ENCODE results near the gene TMIGD2. TPM values are rescaled to one million over a fixed set of nuclear protein-coding genes. Genes with fewer than 3 reads are reported as not detected.
"Not testable (repeated sequence)": the region's sequence is repeated elsewhere in the genome, so short reads cannot be mapped to it uniquely, and the experiment has no call there.

The TMIGD2 gene
- total RNA-seq, 2 donors from 2014 or later = not detected

DNA sequence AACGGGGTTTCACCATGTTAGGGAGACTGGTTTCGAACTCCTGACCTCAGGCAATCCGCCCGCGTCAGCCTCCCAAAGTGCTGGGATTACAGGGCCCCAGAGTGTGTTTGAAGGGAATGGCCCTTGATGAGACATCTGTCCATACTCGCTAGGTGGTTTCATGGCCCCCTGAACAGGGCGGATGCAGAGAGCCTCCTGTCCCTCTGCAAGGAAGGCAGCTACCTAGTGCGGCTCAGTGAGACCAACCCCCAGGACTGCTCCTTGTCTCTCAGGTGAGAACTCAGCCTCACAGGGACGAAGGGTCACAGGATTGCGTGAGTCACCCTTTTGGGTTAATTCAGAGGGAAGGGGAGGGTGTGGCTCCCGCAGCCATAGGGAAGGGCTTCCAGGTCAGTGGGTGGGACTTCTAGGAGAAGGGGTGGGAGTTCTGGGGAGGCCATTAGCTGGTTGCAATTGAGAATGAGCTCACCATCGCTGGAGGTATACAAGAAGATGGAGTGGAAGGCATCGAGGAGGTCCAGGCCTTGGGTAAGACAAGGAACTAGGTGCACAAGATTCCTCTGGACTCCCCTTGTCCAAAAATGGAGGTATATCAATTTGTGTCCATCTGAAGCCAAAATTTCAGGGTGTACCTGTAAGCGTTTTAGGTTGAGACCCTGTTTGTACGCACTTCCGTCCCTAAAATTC, 14.0 kb downstream of the TMIGD2 start:
- Histone ChIP-seq H3K36me3 (no peaks in the 10 kb centered on the region), H3K9me3 (no peaks in the 10 kb centered on the region), H3K27ac (no peak overlapping the region), H3K27me3 (replicated peaks; ENCODE audit: insufficient read depth) (no peaks in the 10 kb centered on the region), H3K4me1 (replicated peaks) (no peaks in the 10 kb centered on the region), H3K4me3 (no peak overlapping the region)
- 82% methylated on average over 16 of the region's 16 CpGs for WGBS
- no peak for DNase-seq (ENCODE audit: low spot score)
- no peak for TF ChIP-seq POLR2AphosphoS5 (IDR thresholded peaks at IDR 0.05)
- TF ChIP-seq, protein P1, sequence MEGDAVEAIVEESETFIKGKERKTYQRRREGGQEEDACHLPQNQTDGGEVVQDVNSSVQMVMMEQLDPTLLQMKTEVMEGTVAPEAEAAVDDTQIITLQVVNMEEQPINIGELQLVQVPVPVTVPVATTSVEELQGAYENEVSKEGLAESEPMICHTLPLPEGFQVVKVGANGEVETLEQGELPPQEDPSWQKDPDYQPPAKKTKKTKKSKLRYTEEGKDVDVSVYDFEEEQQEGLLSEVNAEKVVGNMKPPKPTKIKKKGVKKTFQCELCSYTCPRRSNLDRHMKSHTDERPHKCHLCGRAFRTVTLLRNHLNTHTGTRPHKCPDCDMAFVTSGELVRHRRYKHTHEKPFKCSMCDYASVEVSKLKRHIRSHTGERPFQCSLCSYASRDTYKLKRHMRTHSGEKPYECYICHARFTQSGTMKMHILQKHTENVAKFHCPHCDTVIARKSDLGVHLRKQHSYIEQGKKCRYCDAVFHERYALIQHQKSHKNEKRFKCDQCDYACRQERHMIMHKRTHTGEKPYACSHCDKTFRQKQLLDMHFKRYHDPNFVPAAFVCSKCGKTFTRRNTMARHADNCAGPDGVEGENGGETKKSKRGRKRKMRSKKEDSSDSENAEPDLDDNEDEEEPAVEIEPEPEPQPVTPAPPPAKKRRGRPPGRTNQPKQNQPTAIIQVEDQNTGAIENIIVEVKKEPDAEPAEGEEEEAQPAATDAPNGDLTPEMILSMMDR (IDR thresholded peaks at IDR 0.05) = no peak
- TF ChIP-seq POLR2A (IDR thresholded peaks at IDR 0.05) = no peak
- intact Hi-C loops (cut with DNase I) = no loop called here

DNA sequence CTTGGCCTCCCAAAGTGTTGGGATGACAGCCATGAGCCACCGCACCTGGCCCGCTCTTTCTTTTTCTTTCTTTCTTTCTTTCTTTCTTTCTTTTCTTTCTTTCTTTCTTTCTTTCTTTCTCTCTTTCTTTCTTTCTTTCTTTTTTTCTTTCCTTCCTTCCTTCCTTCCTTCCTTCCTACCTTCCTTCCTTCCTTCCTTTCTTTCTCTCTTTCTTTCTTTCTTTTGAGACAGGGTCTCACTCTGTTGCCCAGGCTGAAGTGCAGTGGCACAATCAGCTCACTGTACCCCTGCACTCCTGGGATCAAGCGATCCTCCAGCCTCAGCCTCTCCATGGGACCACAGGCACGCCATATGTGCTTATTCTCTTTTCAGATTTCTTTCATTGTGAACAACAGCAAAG, 16.0 kb downstream of the TMIGD2 start:
- WGBS = 93% methylated on average over 4 of the region's 4 CpGs
- DNase-seq (ENCODE audit: low spot score); H3K27ac ChIP-seq; H3K4me1 ChIP-seq (replicated peaks); H3K9me3 ChIP-seq; intact Hi-C loops (cut with DNase I); H3K36me3 ChIP-seq; H3K4me3 ChIP-seq; H3K27me3 ChIP-seq (replicated peaks; ENCODE audit: insufficient read depth): not testable (repeated sequence)

DNA sequence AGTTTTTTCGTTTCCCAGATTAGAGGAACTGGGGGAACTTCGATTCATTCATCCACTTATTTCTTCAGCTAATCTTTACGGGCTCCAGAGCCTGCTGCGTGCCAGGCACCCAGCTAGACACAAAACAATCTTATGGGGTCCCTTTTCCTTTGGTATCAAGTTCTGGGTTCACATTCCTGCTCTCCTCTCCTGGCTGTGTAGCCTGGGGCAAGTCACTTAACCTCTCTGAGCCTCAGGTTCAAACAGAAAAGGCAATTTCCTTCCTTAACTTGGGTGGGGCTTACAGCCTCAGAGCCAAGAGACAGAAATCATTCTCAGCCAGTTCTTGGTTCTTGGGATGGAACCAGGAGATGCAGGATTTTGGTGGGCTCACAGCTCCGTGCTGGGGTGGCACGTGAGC, 17.2 kb downstream of the TMIGD2 start:
- no peak for TF ChIP-seq POLR2AphosphoS5 (IDR thresholded peaks at IDR 0.05)
- TF ChIP-seq, protein P1 (IDR thresholded peaks at IDR 0.05) = no peak
- no peak for TF ChIP-seq POLR2A (IDR thresholded peaks at IDR 0.05)
- Histone ChIP-seq H3K27ac (no peak overlapping the region), H3K9me3 (no peaks in the 10 kb centered on the region), H3K36me3 (no peaks in the 10 kb centered on the region), H3K4me1 (replicated peaks) (no peaks in the 10 kb centered on the region), H3K27me3 (replicated peaks; ENCODE audit: insufficient read depth) (peaks cover 7% of the 10 kb centered on the region), H3K4me3 (no peak overlapping the region)
- WGBS = 70% methylated on average over 6 of the region's 6 CpGs
- DNase-seq (ENCODE audit: low spot score) = no peak
- intact Hi-C loops (cut with DNase I) = no loop called here

DNA sequence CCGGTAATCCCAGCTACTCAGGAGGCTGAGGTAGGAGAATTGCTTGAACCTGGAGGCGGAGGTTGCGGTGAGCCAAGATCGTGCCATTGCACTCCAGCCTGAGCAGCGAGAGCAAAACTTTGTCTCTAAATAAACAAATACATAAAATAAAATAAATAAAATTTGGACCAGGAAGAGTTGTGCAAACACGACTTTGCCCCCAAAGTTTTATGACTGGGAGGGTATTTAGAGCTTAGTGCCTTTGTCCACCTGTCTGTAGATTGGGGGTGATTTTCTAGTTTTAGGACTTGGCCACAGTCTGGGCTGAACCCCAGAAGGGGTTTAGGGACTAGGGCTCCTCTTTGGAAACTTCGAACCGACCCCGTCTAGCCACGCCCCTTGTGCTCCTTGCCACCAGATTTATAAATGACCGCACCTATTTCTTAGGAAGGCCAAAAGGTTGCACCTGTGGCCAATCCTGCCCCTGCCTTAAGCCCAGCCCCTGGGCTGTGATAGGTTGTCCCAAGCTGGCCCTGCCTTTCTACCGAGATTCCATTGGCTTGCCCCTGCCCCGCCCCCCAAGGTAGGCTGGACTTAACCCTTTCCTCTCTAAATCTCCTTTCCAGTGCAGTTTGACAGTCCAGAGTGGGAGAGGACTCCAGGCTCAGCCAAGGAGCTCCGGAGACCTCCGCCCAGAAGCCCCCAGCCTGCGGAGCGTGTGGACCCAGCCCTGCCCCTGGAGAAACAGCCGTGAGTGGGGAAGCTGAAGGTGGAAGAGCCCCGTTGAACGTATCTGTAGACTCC, 17.8 kb downstream of the TMIGD2 start:
- Histone ChIP-seq H3K27ac (no peak overlapping the region), H3K36me3 (no peaks in the 10 kb centered on the region), H3K27me3 (replicated peaks; ENCODE audit: insufficient read depth) (peaks cover 12% of the 10 kb centered on the region), H3K4me3 (no peak overlapping the region), H3K9me3 (no peaks in the 10 kb centered on the region), H3K4me1 (replicated peaks) (no peaks in the 10 kb centered on the region)
- intact Hi-C loops (cut with DNase I) = no loop called here
- 38% methylated on average over 20 of the region's 20 CpGs for WGBS
- no peak for TF ChIP-seq POLR2AphosphoS5 (IDR thresholded peaks at IDR 0.05)
- no peak for TF ChIP-seq POLR2A (IDR thresholded peaks at IDR 0.05)
- DNase-seq (ENCODE audit: low spot score) = no peak

DNA sequence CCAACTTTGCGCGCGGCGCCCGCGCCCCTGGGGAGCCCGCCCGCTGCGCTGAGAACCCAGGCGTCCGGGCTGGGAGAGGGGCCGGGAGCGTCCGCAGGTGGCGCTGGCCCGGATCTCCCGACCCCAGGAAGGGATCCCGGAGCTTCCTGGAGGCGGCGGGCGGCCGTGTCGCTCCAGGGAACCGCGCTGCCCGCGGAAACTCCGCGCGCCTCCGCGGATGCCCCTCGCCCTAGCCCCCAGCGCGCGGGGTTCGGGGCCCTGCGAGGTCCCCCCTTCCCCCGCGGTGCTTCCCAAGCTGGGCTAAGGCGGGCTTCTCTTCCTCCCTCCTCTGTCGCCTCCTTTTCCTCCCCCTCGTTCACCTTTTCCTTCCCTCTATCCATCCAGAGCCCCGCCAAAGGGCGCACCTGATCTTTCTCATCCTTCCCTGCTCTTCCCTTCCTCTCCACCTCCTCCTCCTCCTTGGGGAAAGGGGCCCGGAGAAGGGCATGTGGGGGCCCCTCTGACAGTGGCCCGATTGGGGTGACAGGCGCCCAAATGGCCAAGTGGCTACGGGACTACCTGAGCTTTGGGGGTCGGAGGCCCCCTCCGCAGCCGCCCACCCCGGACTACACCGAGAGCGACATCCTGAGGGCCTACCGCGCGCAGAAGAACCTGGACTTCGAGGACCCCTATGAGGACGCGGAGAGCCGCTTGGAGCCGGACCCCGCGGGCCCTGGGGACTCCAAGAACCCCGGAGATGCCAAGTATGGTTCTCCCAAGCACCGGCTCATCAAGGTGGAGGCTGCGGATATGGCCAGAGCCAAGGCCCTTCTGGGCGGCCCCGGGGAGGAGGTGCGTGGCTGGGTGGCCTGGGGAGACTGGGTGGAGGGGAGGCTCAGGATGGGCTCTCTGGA, 22.4 kb downstream of the TMIGD2 start:
- Histone ChIP-seq H3K4me1 (replicated peaks) (no peaks in the 10 kb centered on the region), H3K4me3 (peak overlapping the region; percentile 13 to 30), H3K27ac (no peak overlapping the region), H3K27me3 (replicated peaks; ENCODE audit: insufficient read depth) (peaks cover 14% of the 10 kb centered on the region), H3K9me3 (no peaks in the 10 kb centered on the region), H3K36me3 (no peaks in the 10 kb centered on the region)
- DNase-seq (ENCODE audit: low spot score) = no peak
- intact Hi-C loops (cut with DNase I) = no loop called here
- 3% methylated on average over 55 of the region's 71 CpGs for WGBS
- TF ChIP-seq, protein P1 (IDR thresholded peaks at IDR 0.05) = no peak
- TF ChIP-seq POLR2A (IDR thresholded peaks at IDR 0.05) (no peak), POLR2AphosphoS5 (IDR thresholded peaks at IDR 0.05) (no peak)
